Pancreas (tissue), 10 donors: Measurements from ENCODE around the gene GSS. TPM values are rescaled to one million over a fixed set of nuclear protein-coding genes. Genes with fewer than 3 reads are reported as not detected.
A peak's percentile ranks its signal among the peaks of the same experiment; 100 is the strongest.

Experiments used
- ATAC-seq, 4 donors: fragments of 200-7000 bp; cut with Tn5 transposase; one replicate each; pipeline versions ENCODE4 v1.8.0 to v1.9.1; 2020; ENCODE audit warnings: mild to moderate bottlenecking in 4 of 4, moderate library complexity in 4 of 4
- DNase-seq, 6 donors: peaks; one replicate each; pipeline ENCODE4 v3.0.0-alpha.2; 2020
- FAIRE-seq: peaks from 2 replicates; lab custom pipeline; 2012; peaks lifted over from hg19 to GRCh38; lab: Jason Lieb, UNC
- H3K27ac ChIP-seq, 4 donors: fragments of 200-600 bp; sonication (generic); 1 replicate in 3 of 4; 2 replicates in 1 of 4; pipeline versions ENCODE4 v1.5.0 to v1.8.0; 2020
- H3K27me3 ChIP-seq, 4 donors: fragments of 200-600 bp; one replicate each; pipeline ENCODE4 v1.8.0; 2021
- H3K36me3 ChIP-seq, 3 donors: fragments of 200-600 bp; sonication (generic) in 1 of 3; one replicate each; pipeline versions ENCODE4 v1.5.0 to v1.8.0; 2020 to 2021
- H3K4me1 ChIP-seq, 3 donors: fragments of 200-600 bp; one replicate each; pipeline ENCODE4 v1.8.0; 2021
- H3K4me3 ChIP-seq, 4 donors: fragments of 200-600 bp; sonication (generic) in 2 of 4; one replicate each; pipeline versions ENCODE4 v1.5.0 to v1.8.0; 2020 to 2021
- H3K9me3 ChIP-seq, 4 donors: fragments of 200-600 bp; one replicate each; pipeline ENCODE4 v1.8.0; 2021
- CTCF ChIP-seq, 4 donors: fragments of 200-600 bp; sonication (generic) in 3 of 4; IDR thresholded peaks; one replicate each; pipeline versions ENCODE4 v1.5.0 to v1.8.0; 2021; ENCODE audit warnings: antibody characterized with exemption in 4 of 4
- WGBS, 2 donors: extraction: QIAGEN DNeasy Blood & Tissue Kit; methylation state at CpG; one replicate each; pipeline ENCODE4 v1.1.7; 2013; 5-methylcytosine and 5-hydroxymethylcytosine counted together
- intact Hi-C, 3 donors: fragments of 100-400 bp; cut with DNase I; formaldehyde crosslinking; loops; one replicate each; pipeline versions ENCODE4 v1.11.1 to v1.14.2; 2022
- polyA plus RNA-seq, 2 donors: library from polyadenylated mRNA; stranded (reverse); fragments of 200-250 nt; gene quantifications; one replicate each; pipeline ENCODE4 v1.2.3, GENCODE V29; 2013
- total RNA-seq, 6 donors: library from RNA; stranded (reverse); fragmentation: NEBNext Ultra II Directional in 4 of 6; extraction: Animal tissue kit (Norgen Biotek cat#: 25700) in 4 of 6; gene quantifications; one replicate each; pipeline versions ENCODE4 v1.2.1 to v1.2.4, GENCODE V29; 2021 to 2023
- donor health status: healthy with polysubstance abuse.
- donor health status: DM: no; HTN: no; CAD: no; lungs with moderate emphysema.
- donor health status: DM: no; HTN: no; CAD: no.
- donor health status: control.
- donor health status: control.
- donor health status: Bipolar disorder and iron deficiency.
- donor health status: DM: yes; HTN: yes; CAD: no.
- donor health status: DM: no; HTN: no; CAD: no.
- donor health status: DM: no; HTN: no; CAD: no.
- donor health status: DM: yes; HTN: yes; CAD: no.

GSS gene
- total and polyA plus RNA-seq, 8 donors, result 6.7 to 32.2 (median 14.4) TPM

- no peak for ATAC-seq
- intact Hi-C loops, result no loop called here
- Histone ChIP-seq H3K27me3 (no peaks in the 10 kb centered on the region), H3K4me1 (no peaks in the 10 kb centered on the region), H3K4me3 (no peak overlapping the region), H3K27ac (no peak overlapping the region), H3K36me3 (peaks cover 0 to 7% (median 0%) of the 10 kb centered on the region in 3 donors), H3K9me3 (no peaks in the 10 kb centered on the region)
- WGBS, 2 donors, result 86 to 93% methylated on average over 14 of the region's 14 CpGs
- DNase-seq, result peak in 1 of 6 donors; percentile 58
- no peak for FAIRE-seq
- TF ChIP-seq CTCF (IDR thresholded peaks at IDR 0.05), result no peak
Observed at GRCh38 chr20:34989670-34990069, 34.1 kb upstream of the GSS start.

- Histone ChIP-seq H3K27ac (no peak overlapping the region), H3K27me3 (no peaks in the 10 kb centered on the region), H3K4me1 (no peaks in the 10 kb centered on the region), H3K36me3 (peaks cover 0 to 4% (median 0%) of the 10 kb centered on the region in 3 donors), H3K9me3 (no peaks in the 10 kb centered on the region), H3K4me3 (no peak overlapping the region)
- intact Hi-C loops, result no loop called here
- no peak for DNase-seq
- TF ChIP-seq CTCF (IDR thresholded peaks at IDR 0.05), result no peak
- no peak for FAIRE-seq
- no peak for ATAC-seq
- WGBS, 2 donors, result 81 to 88% methylated on average over 4 of the region's 4 CpGs
Observed at GRCh38 chr20:34989118-34989517, 33.5 kb upstream of the GSS start.

GRCh38 chr20:34988191-34988540 lies 32.6 kb upstream of the GSS start:
- FAIRE-seq (no peak), ATAC-seq (peak in 2 of 4 donors; percentile 14 to 17), DNase-seq (peak in 1 of 6 donors; percentile 45)
- Histone ChIP-seq H3K4me3 (no peak overlapping the region), H3K4me1 (no peaks in the 10 kb centered on the region), H3K9me3 (no peaks in the 10 kb centered on the region), H3K27me3 (no peaks in the 10 kb centered on the region), H3K27ac (no peak overlapping the region), H3K36me3 (no peaks in the 10 kb centered on the region)
- intact Hi-C loops, result no loop called here
- 55 to 63% methylated on average over 12 of the region's 12 CpGs for WGBS, 2 donors
- TF ChIP-seq CTCF (IDR thresholded peaks at IDR 0.05), result no peak

GRCh38 chr20:34987288-34988190 lies 31.9 kb upstream of the GSS start:
- peak in 2 of 4 donors; percentile 4 to 6 for ATAC-seq
- no peaks in the 10 kb centered on the region for H3K27me3 ChIP-seq
- 47 to 50% methylated on average over 15 of the region's 15 CpGs for WGBS, 2 donors
- H3K27ac ChIP-seq, result no peak overlapping the region
- FAIRE-seq, result no peak
- intact Hi-C loops, result no loop called here
- peak in 2 of 6 donors; percentile 50 to 58 for DNase-seq
- no peaks in the 10 kb centered on the region for H3K4me1 ChIP-seq
- H3K36me3 ChIP-seq, result no peaks in the 10 kb centered on the region
- no peaks in the 10 kb centered on the region for H3K9me3 ChIP-seq
- no peak overlapping the region for H3K4me3 ChIP-seq
- TF ChIP-seq CTCF (IDR thresholded peaks at IDR 0.05), result no peak
